IPS-NIHi11 (cell line): ENCODE data around the gene FBXO9.

Experiments
- DNase-seq: peaks from one replicate; pipeline ENCODE4 v3.0.0; 2012; ENCODE audit warnings: mixed read lengths, low spot score

The FBXO9 gene

DNA sequence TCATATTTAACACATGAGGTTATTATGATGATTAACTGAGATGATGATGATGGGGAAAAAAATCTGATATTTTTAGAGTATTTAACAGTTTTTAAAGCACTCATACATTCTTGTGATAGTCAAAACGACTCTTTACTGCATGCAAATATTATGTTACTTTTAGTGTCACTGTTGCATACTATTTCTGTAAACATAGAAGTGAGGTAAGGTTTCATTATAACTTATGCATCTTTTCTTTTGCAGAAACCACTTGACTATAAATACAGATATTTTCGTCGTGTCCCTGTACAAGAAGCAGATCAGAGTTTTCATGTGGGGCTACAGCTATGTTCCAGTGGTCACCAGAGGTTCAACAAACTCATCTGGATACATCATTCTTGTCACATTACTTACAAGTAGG, 30.1 kb downstream of the FBXO9 start:
- no peak for DNase-seq

DNA sequence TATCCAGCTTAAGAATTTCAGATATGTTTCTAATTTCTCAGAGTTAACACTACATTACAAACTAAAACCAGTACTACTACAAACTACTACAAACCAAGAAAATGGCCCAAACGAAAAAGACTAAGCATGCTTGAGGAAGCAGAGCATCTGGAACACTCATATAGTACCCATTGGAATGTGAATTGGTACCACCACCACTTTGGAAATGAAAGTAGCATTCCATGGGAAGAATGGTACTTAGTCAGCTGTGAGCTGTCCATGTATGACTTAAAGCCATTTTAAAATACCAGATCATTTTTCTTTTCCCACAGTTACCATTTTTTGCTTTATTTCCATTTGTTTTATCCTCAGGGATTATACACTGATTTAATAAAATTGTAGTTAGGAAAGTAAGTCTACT, 30.5 kb downstream of the FBXO9 start:
- no peak for DNase-seq

- no peak for DNase-seq
Observed at GRCh38 chr6:53100561-53100960, 35.4 kb downstream of the FBXO9 start.

DNA sequence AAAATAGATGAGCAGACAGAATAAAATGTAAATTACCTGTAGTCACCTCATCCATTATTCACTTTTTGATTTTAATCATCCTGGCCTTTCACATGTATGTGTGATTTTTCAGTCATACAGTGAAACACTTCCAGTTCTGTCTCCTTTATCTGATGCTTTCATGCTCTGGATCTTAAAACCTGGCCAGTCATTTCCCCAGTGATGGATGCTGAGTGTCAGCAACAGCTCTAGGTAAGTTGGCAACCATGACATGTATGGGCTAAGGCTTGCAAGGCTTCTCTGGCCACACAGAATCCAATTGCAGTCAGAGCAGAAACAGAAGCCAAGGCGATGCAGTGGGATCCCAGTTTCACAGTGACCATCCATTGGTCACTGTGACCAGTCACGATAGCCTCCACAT, 35.8 kb downstream of the FBXO9 start:
- no peak for DNase-seq

DNA sequence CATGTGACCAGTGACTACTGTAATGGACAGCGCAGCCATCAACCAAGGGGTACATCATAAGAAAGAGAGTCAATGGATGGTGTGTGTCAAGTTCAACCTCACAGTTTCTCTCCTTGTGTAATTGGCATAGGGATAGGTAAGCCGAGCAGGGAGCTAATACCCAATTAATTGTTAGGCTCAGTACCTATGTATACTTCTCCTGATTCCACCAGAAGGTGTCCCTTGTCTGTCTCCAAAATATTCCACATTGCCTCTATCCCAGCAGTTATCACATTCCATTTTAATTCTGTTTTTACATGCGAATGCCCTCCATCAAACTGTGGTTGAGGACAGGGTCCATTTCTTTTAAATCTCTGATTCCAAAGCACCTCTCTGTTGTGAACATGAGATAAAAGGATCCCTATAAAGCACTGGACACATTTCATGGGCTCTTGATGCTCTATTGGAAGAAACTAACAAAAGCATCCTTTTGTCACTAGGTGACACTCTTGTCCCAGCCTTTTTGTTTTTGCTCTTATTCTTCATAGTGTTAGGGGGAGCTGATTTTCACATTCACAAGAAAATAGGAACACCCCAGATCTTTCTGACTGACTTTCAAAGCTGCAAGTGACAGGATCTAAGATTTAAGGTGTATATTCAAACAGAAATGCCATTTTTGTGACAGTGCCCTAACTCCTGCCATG, 38.9 kb downstream of the FBXO9 start:
- no peak for DNase-seq

GRCh38 chr6:53104916-53105315, 39.7 kb downstream of the FBXO9 start:
- DNase-seq = no peak

DNA sequence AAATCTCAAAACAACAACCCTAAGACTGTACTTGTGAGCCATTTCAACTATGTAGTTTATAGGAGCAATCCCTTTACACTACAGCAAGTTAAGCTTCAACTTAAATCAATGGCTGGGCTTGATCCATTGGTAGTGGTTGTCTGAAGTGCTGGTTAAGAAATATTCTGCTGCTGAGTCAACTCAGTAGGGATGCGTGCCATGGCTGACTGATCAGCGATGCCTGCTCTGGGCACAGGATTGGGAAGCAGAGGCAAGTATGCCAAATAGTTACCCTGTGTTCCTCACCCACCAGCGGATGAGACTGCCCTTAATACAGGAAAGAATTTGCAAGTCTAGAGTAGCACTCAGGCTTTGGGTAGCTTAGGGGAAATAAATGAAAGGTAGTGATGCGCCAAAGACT, 41.9 kb downstream of the FBXO9 start:
- no peak for DNase-seq

DNA sequence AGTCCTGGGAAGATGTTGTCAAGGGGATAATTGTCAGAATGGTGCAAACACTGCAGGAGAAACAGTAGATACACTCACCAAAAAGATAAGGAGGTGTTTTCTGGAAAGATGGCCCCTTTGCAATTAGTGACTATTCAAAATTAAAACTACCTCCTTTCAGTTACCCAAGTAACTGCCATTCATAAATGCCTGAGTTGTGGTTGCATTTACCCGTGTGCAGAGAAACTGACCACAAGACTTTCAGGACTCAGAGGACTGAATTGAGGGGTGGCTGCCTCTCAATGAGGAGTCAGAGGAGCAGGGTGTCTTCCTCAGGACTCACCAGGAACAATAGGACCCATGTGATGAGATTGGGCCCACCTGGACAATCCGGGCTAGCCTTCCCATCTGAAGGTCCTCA, 44.4 kb downstream of the FBXO9 start:
- no peak for DNase-seq

DNA sequence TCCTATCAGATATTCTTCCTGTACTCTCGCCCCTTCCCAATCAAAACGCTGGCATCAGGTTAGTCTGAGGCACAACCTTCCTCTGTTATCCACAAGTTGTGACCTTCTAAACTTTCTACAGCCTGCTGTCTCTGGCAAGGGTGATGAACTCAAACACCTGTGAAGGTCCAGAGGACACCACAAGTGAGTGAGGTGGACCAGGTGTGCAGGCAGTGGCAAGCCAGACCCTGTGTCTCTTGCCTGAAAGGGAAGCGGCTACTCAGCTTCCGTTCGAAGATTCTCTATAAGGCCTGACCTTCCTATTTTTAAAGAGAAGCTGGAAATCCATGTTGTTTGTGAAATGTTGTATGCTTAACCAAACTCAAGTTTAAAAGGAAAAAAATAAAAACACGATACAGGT, 46.7 kb downstream of the FBXO9 start:
- DNase-seq = no peak

DNA sequence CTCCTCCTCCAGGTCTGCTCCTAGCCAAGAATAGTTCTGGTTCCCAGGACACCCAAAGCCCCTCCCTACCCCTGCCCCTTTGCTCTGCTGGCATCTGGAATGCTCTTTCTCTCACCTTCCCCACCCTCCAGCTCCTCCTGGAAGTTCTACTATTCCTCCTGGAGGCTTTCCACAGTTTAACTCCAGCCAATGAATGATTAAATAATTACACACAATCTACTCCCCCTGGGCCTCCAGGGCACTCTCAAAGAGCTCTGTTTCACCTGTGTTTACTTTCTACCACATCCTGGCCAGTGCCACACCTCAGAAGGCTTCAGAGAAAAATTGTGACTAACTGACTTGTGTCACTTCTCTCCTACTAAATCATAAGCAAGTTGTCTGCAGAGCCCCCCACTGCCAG, 47.2 kb downstream of the FBXO9 start:
- DNase-seq = no peak

- DNase-seq = no peak
Observed at GRCh38 chr6:53112871-53113270, 47.7 kb downstream of the FBXO9 start.

DNA sequence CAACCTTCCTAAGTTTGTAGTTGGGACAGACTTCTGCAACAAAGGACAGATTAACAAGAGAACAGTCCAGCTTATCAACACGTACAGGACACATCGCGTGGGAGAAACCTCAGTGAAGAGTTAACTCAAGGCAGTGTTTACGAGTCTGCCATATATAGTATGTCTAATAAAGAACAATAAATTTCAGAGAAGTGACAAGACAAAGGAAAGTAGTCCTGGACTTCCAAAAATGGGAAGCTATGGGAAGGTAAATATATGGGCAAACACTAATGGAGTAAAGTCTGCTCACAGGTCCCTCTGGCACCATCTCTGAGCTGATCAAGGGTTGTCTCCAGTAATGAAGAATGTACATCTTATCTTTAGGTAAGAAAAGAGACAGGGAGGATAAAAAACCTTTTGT, 48.5 kb downstream of the FBXO9 start:
- DNase-seq = no peak

DNA sequence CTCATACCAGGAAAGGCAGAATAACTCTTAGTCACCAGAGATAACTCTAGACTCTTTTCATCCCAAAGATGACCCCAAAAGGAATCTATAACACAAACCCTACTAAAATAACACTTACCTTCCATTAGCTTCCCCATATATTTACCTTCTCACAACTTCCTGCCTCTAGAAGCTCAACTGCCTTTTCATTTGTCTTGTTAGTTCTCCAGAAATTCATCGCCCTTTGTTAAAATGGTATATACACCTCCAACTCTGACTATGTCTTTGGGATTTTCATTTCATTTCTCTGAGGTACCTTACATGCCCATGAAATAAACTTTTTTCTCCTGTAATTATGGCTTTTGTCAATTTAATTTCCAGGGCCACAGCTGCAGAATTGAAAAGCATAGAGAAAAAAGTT, 49.9 kb downstream of the FBXO9 start:
- DNase-seq = no peak

DNA sequence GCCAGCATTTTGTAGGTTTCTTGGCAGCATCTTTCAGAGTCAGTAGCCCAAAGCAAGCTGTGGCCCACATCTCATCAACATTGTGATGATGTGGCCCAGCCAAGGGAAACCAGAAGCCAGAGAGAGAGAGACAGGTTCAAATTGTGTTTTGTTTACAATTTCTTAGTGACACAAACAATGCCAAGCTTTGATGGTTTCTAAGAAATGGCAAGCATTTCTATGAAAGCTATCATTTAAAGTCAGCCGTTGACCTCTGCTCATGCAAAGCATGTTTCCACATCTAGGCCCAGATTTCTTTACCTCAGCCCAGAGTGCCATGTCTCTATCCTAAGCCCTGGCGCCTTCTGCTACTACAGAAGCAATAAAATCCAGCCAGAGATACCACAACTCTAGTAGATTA, 50.5 kb downstream of the FBXO9 start:
- no peak for DNase-seq

DNA sequence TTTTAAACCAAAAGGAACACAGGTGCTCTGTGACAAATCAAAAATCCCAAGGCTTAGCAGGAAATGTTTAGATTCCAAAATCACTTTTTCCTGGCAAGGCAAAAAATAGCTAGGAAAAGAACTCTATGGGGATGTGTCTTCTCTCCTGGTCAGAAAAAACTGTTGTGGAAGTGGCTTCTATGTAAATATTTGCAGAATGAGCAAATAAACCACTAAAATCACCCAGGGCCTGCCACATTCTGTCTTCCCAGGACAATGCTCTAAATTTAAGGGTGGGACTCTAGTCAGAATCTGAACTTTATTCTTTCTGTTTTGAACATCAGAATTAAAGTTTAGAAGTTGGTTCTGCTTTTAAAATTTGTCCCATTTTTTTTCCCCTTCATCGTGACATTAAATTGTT, 54.1 kb downstream of the FBXO9 start:
- no peak for DNase-seq

DNA sequence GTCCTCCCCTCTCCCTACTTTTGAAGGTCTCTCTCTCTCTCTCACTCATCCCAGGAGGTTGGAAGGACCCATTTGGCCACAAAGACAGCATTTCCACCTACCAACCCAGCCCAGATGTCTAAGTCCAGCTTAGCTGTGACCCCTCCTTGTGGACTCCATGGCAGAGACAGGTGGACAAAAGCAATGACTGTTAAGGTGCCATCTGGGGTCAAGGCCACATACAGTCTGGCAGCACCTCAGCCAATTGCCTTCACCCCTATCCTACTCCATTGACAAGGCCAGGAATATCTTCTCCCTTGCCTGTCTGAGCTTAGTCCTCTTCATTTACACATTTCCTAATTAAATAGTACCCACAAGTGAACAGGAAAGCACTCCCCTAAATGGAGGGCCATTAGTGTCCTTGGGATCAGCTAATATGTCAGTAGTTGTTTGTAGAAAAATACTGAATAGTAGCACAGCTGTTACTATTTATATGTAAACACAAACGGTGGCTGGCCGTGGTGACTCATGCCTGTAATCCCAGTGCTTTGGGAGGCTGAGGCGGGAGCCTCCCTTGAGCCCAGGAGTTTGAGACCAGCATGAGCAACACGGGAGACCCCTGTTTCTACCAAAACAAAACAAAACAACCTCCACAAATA, 54.7 kb downstream of the FBXO9 start:
- DNase-seq = peak; percentile 29

GRCh38 chr6:53124131-53124800, 59.1 kb downstream of the FBXO9 start:
- no peak for DNase-seq

GRCh38 chr6:53125276-53125675, 60.1 kb downstream of the FBXO9 start:
- no peak for DNase-seq

- no peak for DNase-seq
Observed at GRCh38 chr6:53128842-53129241, 63.6 kb downstream of the FBXO9 start.

- no peak for DNase-seq
Observed at GRCh38 chr6:53130569-53131290, 65.5 kb downstream of the FBXO9 start.

GRCh38 chr6:53133961-53134360, 68.8 kb downstream of the FBXO9 start:
- DNase-seq = no peak

GRCh38 chr6:53134601-53135235, 69.5 kb downstream of the FBXO9 start:
- no peak for DNase-seq
